Measurements from ENCODE around the gene RBM25.

GRCh38 chr14:73125169-73125588, 66.8 kb downstream of the RBM25 start:
- TF ChIP-seq, protein P1, sequence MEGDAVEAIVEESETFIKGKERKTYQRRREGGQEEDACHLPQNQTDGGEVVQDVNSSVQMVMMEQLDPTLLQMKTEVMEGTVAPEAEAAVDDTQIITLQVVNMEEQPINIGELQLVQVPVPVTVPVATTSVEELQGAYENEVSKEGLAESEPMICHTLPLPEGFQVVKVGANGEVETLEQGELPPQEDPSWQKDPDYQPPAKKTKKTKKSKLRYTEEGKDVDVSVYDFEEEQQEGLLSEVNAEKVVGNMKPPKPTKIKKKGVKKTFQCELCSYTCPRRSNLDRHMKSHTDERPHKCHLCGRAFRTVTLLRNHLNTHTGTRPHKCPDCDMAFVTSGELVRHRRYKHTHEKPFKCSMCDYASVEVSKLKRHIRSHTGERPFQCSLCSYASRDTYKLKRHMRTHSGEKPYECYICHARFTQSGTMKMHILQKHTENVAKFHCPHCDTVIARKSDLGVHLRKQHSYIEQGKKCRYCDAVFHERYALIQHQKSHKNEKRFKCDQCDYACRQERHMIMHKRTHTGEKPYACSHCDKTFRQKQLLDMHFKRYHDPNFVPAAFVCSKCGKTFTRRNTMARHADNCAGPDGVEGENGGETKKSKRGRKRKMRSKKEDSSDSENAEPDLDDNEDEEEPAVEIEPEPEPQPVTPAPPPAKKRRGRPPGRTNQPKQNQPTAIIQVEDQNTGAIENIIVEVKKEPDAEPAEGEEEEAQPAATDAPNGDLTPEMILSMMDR (IDR thresholded peaks at IDR 0.05), result no peak
- no peak for TF ChIP-seq POLR2A (IDR thresholded peaks at IDR 0.05)

All from testis (tissue), 2 donors.